ENCODE data around the gene SPINT2.

SPINT2 gene

GRCh38 chr19:38266981-38267597 lies 2.7 kb downstream of the SPINT2 start:
- DNase-seq (ENCODE audit: low spot score) (peak; percentile 63), FAIRE-seq (peak; percentile 48)

- peak; percentile 29 for FAIRE-seq
- DNase-seq (ENCODE audit: low spot score): no peak
These were observed 3.5 kb downstream of the SPINT2 start for GRCh38 chr19:38267761-38268483.

GRCh38 chr19:38268539-38268938 lies 4.2 kb downstream of the SPINT2 start:
- no peak for DNase-seq (ENCODE audit: low spot score)
- FAIRE-seq: no peak

- DNase-seq (ENCODE audit: low spot score) (peak; percentile 78), FAIRE-seq (peak; percentile 85)
These were observed 6.3 kb downstream of the SPINT2 start for GRCh38 chr19:38270587-38271167.

- FAIRE-seq (no peak), DNase-seq (ENCODE audit: low spot score) (no peak)
These were observed 9.1 kb downstream of the SPINT2 start for GRCh38 chr19:38273499-38273898.

- FAIRE-seq (no peak), DNase-seq (ENCODE audit: low spot score) (no peak)
These were observed 10.4 kb downstream of the SPINT2 start for GRCh38 chr19:38274739-38275138.

GRCh38 chr19:38276942-38277517 lies 12.7 kb downstream of the SPINT2 start:
- no peak for FAIRE-seq
- no peak for DNase-seq (ENCODE audit: low spot score)

GRCh38 chr19:38277549-38277948 lies 13.2 kb downstream of the SPINT2 start:
- DNase-seq (ENCODE audit: low spot score) (no peak), FAIRE-seq (no peak)

- DNase-seq (ENCODE audit: low spot score) (peak; percentile 29), FAIRE-seq (no peak)
These were observed 13.8 kb downstream of the SPINT2 start for GRCh38 chr19:38277969-38278680.

GRCh38 chr19:38278751-38279150 lies 14.4 kb downstream of the SPINT2 start:
- DNase-seq (ENCODE audit: low spot score) (no peak), FAIRE-seq (no peak)

- FAIRE-seq: no peak
These were observed 15.9 kb downstream of the SPINT2 start for GRCh38 chr19:38280030-38280921.

GRCh38 chr19:38281811-38282566 lies 17.6 kb downstream of the SPINT2 start:
- DNase-seq (ENCODE audit: low spot score): no peak
- no peak for FAIRE-seq

More at GRCh38 chr19:38280030-38280921, 15.9 kb downstream of the SPINT2 start:
- no peak for DNase-seq (ENCODE audit: low spot score)

- no peak for DNase-seq (ENCODE audit: low spot score)
- FAIRE-seq: no peak
These were observed 18.9 kb downstream of the SPINT2 start for GRCh38 chr19:38283271-38283670.

- DNase-seq (ENCODE audit: low spot score) (no peak), FAIRE-seq (no peak)
These were observed 20.0 kb downstream of the SPINT2 start for GRCh38 chr19:38284422-38284821.

- DNase-seq (ENCODE audit: low spot score) (no peak), FAIRE-seq (no peak)
These were observed 21.2 kb downstream of the SPINT2 start for GRCh38 chr19:38285567-38285966.

- DNase-seq (ENCODE audit: low spot score): no peak
- no peak for FAIRE-seq
These were observed 23.2 kb downstream of the SPINT2 start for GRCh38 chr19:38287604-38288003.

- no peak for FAIRE-seq
- no peak for DNase-seq (ENCODE audit: low spot score)
These were observed 23.9 kb downstream of the SPINT2 start for GRCh38 chr19:38288123-38288855.

GRCh38 chr19:38289955-38290354 lies 25.6 kb downstream of the SPINT2 start:
- FAIRE-seq: no peak
- no peak for DNase-seq (ENCODE audit: low spot score)

- FAIRE-seq (peak; percentile 97), DNase-seq (ENCODE audit: low spot score) (peak; percentile 93)
These were observed 26.3 kb downstream of the SPINT2 start for GRCh38 chr19:38290631-38291147.

Data from RCC 7860 (cell line).